ENCODE results near the gene CSF1.
A peak's percentile ranks its signal among the peaks of the same experiment; 100 is the strongest.
"Not testable (repeated sequence)": the region's sequence is repeated elsewhere in the genome, so short reads cannot be mapped to it uniquely, and the experiment has no call there.

The CSF1 gene

DNA sequence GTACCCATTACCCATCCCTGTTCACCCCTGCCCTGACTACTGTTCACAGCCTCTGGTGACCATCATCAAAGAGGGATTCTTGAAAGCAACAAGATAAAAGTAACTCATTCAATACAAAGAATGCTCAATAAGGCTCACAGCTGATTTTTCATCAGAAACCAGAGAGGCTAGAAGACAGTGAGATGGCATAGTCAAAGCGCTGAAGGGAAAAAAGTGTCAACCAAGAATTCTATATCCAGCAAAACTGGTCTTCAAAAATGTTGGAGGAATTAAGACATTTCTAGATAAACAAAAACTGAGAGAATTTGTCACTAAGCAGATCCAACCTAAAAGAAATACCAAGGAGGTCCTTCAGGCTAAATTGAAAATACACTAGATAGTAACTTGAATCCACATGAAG, 27.1 kb downstream of the CSF1 start:
- DNase-seq (ENCODE audit: low read depth) = no peak

DNA sequence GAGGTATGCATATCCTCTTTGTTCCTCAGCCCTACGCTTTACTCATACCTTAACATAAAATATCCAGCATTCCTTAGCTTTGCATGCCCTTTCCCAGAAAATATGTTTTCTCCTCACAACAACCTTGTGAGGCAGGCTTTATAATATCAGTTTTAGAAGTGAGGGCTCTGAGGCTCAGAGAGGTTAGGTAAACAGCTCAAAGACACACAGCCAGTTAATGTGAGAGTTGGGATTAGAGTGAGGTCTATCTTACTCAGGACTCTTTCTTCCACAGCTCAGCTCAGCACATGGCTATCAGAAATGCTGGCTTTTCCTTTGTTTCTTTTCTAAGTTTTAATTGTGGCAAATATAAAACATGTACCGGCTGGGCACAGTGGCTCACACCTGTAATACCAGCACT, 27.9 kb downstream of the CSF1 start:
- DNase-seq (ENCODE audit: low read depth) = no peak

DNA sequence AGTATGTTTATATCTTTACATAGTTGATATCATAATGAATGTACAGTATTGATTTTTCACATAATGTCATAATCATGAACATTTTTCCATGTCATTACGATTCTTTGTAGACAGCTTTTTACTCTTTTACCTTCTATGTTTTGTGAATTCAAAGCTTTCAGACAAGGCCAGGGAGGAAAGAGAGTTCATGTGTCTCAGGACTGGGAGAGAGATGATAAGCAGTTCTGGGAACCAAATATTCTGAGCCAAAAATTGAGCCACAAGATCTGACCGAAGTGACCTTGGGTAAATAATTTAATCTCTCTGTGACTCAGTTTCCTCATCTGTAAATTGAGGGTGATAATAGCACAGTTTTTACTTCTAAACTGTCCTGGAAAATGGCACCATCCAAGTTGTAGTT, 31.8 kb downstream of the CSF1 start:
- no peak for DNase-seq (ENCODE audit: low read depth)

DNA sequence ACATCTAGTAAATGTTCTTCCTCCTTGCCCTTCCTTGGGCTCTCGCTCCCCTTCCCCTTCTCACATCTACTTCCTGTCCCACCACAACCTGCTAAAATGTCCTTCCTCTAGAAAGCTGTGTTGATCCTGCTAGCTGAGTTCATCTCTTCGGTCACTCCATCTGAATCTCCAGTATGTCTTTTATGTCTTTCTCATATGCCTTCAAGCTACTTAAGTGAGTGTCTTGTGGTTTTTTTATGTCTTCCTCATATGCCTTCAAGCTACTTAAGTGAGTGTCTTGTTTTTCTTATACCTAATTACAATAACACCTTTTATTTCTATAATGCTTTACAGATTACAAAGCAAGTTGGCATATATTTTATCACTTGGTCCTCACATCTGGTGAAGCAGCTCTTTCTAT, 33.9 kb downstream of the CSF1 start:
- DNase-seq (ENCODE audit: low read depth) = no peak

DNA sequence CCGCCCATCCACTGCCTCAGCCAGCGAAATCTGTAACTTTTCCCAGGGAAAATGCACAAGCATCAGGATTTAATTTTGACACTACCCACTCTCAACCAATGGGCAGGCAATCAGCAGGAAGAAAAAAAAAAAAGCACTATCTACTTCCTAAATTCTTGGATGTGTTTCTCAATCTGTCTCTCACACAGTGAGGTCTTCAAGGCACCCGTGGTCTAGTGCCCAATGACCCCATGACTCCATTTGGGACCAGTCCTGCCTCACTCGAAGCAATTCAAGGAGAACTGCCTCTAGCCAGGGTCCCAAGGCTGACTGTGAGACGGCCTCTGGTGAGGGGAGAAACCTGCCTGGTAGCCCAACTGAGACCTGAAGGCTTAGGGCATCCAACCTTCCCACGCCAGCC, 35.9 kb downstream of the CSF1 start:
- DNase-seq (ENCODE audit: low read depth) = no peak

DNA sequence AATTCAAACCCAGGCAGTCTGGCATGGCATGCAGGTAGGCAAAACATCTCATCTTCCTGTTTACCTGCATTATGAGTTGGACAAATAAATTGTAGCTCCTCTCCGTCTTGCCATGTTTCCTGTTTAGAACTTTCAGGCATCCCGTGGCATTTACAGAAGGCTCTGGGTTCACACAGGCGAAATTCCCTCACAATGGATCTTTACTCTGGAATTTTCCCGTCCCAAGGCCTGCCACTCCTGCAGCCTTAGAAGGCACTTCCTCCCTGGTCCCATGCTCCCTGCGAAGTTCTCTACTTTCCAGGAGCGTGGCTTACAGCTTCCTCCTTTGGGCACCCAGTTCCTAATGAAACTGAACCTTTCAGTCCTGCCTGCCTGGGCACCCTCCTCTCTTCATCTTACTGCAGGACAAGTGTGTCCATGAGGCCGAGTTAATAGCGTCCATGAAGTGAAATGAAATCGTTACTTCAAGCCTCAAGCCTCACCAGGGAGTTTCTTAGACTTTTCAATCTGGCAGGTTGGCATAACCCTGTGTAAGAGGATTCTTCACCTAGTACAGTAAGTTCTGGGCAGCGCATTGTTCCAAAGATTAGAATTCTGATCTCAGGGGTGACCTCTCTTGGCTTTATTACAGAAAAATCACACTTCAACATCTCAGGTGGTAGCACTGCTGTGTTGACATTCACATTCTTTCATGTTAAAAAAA, 37.1 kb downstream of the CSF1 start:
- DNase-seq (ENCODE audit: low read depth) = no peak

DNA sequence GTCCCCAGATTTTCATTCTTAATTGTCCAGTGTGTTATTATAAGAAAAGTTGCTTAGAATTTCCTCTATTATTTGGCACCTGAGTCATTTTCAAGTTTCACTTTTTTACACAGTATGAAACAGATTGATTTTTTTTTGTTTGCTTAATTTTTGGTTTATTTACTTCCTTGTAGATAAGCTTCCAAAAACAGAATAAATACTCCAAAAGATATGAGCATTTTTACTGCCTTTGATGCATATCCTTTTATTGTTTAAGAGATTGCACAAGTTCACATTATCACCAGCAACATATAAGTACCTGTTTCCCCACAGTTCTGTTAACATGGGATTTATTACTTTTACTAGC, 37.6 kb downstream of the CSF1 start:
- no peak for DNase-seq (ENCODE audit: low read depth)

DNA sequence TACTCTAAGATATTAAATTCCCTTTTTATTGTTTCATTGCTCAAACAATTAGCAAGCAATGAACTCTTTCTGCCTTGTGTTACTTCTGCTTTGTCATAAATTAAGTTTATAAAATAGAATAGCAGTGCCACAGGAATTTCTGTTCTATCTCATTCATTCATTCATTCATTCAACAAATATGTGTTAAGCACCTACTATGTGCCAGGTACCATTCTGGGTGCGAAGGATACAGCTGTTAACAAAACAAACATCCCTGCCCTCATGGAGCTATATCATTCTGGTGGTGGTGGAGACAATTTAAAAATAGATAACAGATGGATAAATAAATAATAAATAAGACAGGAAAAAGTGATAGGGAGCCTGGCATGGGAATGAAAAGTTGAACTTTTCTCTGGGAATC, 39.4 kb downstream of the CSF1 start:
- DNase-seq (ENCODE audit: low read depth) = no peak

DNA sequence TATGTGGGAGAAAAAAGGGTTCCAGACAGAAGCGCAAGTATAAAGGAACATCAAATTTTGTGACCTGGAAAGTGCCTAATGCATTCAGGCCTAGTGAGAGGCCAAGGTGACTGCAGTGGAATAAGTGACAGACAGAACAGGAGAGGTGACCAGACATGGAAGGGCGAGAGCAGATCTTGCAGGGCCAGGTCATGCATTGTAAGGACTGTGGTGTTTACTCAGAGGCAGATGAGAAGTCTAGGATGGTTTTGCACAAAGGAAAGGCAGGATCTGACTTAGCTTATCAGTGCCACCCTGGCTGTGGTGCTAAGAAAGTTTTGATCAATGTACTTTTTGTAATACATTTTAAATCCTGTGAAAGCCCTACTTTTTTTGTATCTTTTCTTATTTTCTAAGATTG, 39.9 kb downstream of the CSF1 start:
- DNase-seq (ENCODE audit: low read depth) = no peak

DNA sequence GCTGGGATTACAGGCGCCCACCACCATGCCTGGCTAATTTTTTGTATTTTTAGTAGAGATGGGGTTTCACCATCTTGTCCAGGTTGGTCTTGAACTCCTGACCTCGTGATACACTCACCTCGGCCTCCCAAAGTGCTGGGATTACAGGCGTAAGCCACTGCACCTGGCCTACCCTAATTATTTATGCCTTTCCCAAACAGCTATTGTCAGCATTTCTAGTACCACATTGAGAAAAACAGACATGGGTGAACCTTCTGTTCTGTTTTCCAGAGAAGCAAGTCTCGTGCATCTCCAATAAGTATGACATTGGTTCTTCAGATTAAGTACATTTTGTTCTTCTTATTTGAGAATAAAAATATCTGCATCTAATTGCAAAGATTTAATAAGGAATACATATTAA, 40.9 kb downstream of the CSF1 start:
- DNase-seq (ENCODE audit: low read depth) = not testable (repeated sequence)

DNA sequence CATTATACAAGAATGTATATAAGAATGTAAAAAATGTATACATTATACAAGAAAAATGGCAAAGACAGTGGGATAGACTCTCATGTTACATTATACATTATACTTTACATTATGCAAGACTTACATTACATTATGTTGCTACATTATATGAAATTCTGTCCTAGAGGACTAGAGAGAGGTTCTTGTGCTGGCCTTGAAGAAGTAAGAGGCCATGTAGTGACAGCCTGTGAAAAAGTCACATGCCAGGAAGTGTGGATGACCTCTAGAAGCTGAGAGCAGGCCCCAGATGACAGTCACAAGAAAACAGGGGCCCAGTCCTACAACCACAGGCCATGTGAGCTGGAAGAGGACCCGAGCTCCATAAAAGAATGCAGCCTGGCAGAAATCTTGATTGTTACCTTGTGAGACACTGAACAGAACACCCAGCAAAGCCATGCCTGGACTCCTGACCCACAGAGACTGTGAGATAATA, 43.4 kb downstream of the CSF1 start:
- DNase-seq (ENCODE audit: low read depth) = no peak

DNA sequence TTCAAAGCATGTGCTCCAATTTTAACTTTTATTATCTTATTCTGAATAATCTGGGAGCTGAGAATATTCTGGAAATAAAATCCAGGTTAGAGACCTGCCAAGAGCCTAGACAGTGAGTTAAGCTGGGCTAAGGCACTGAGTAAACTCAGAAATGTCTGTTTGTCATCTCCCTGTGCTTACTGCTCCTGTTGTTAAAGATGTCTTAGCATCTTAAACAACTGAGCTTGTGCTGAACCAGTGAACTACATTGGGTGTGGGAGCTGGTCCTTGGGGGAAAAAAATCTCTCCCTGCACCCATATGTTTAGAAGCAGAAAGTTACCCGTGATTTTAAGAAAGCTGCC, 49.0 kb downstream of the CSF1 start:
- no peak for DNase-seq (ENCODE audit: low read depth)

DNA sequence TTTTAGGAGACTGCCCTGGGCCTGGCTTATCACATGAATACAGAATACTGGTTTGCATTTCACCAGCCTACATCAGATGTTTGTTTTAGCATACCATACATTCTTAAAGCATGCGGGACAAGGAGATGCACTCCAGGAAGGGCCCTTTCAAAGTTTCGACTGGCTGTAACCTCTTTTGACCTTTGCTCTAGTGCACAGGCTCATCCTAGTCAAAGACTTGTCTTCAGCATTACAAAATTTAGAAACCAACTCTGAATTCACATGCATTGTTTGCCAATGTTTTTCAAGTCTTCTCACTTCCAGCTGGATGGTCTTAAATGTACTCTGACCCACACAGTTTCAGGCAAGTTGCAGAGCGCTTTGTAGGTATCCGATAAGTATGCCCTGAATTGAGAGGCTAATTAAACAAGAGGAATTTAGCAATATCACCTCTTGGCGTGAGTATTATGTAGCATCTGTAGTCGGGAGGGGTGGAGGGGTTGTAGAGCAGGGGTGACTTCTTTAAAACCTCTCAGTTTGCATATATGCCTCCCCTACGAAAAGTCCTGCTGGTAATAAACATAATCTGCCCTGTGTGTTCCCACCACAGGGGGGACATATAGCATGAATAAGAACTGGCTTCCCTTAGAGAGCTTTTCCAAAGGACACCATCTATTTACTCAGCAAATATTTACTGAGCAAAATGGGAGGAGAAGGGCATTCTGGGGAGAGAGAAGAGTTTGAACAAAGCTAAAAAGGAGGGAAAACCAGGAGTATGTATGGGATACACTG, 49.5 kb downstream of the CSF1 start:
- DNase-seq (ENCODE audit: low read depth) = peak; percentile 84

DNA sequence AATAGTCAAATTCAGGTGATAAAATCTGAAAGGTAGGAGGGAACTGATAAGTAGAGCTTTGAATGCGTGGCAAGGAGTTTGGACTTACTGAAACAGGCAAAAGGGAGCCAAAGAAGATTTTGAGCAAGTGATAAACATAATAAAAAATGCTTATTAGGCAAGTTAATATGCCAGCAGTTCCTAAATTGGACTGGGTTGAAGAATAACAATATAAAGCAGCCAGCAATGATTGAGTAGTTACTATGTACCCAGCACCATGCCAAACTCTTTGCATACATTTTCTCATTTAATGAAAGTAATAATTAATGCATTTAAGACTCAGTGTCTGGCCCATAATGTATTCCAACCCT, 50.1 kb downstream of the CSF1 start:
- no peak for DNase-seq (ENCODE audit: low read depth)

DNA sequence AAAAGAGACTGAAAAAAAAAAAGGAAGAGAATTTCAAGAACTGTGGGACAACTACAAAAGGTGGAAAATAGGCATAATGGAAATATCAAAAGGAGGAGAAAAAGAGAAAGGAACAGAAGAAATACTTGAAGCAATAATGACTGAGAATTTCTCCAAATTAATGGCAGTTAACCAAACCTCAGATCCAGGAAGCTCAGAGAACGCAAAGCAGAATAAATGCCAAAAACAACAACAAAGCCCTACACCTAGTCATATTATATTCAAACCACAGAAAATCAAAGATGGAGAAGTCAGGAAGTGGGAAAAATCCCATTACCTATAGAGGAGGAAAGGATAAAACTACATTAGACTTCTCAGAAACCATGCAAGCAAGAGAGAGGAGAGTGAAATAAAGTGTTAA, 53.2 kb downstream of the CSF1 start:
- DNase-seq (ENCODE audit: low read depth) = no peak

DNA sequence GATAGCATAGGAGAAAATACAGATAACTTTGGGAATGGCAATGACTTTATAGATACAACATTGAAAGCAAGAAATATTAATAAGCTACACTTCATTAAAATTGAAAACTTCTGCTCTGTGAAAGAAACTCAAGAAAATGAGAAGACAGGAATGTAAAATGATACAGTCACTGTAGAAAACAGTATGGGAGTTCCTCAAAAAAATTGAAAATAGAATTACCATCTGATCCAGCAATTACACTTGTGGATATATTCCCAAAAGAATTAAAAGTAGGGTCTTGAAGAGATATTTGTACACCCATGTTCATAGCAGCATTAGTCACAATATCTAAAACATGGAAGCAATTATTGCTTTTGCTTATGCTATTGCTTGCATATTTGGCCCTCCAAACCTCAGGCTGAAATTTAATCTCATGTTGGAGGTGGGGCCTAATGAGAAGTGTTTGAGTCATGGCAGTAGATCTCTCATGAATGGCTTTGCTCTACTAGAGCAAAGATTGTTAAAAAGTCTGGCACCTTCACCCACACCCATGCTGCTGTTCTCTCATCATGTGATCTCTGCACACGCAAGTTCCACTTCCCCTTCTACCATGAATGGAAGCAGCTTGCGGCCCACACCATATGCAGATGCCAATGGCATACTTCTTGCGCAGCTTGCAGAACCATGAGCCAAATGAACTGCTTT, 58.6 kb downstream of the CSF1 start:
- DNase-seq (ENCODE audit: low read depth) = peak; percentile 64

DNA sequence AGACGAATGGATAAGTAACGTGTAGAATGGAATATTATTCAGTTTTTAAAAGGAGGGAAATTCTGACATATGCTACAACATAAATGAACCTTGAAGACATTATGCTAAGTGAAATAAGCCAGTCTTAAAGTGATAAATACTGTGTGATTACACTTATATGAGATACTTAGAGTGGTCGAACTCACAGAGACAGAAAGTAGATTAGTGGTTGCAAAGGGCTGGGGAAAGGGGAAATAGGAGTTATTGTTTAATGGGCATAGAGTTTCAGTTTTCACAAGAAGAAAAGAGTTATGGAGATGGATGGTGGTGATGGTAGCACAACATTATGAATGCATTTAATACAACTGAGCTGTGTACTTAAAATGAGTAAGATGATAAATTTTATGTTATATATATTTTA, 59.3 kb downstream of the CSF1 start:
- no peak for DNase-seq (ENCODE audit: low read depth)

DNA sequence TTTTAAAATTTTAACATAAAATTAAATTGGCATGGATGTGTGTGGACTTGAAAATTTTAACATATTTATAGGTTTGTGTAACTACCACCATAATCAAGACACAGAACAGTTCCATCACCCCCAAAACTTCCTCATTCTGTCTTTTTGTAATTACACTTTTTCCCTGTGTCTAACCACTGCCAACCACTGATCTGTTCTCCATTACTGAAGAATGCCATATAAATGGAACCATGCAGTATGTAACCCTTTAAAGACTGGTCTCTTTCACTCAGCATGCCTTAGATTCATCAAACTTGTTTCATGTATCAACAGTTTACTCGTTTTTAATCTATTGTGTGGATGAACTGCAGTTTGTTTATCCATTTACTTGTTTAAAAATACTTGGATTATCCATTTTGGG, 60.9 kb downstream of the CSF1 start:
- DNase-seq (ENCODE audit: low read depth) = no peak

DNA sequence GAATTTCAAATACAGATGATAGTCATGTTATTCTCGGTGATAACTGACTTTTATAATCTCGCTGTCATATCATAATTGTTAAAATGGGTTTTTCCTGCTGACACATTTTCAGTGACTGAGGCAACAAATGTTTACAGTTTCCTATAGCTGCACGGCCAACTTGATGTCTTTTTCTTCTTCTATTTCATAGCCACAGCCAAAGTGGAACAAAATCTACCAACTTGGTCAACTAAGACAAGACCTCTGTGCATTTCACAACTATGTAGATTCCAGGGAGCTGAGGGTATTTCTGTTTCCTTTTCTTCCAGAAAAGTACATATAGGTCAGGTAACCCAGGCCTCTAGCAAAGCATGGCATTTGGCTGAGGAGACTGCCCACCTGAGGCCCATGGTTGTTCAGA, 63.5 kb downstream of the CSF1 start:
- no peak for DNase-seq (ENCODE audit: low read depth)

DNA sequence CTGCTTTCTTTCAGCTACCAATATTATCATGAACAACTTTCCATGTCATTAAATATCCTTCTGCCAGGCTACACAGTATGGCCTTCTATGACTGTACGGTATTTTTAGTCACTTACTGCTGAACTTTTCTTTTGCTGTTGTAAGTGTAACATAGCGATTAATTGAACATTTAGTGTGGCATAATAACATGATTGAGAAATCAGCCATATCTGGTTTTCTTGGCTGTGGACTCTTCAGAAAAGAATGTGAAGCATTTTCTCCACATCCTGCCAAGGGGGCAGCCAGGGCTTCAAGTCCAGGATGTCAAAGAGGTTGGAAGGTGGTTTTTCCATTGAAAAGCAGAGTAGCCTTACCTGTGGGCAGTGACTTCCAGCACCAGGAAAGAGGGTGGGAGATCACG, 65.1 kb downstream of the CSF1 start:
- peak; percentile 83 for DNase-seq (ENCODE audit: low read depth)

DNA sequence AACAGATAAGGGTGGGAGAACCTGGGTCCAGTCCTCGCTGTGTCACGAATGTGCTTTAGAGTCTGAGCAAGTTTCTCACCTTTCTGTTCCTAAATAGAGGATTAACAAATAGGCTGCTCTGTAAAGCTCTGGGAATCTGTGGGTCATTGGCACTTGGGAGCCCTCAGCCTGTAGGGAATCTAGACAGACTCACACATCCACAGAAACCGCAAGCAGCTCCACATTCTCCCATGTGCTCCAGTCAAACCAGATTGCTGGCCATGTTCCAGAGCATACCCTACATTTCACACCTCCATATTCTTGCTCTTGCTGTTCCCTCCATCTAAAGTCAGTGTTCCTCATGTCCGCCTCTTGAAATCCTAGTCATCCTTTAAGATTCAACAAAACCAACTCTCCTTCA, 66.1 kb downstream of the CSF1 start:
- no peak for DNase-seq (ENCODE audit: low read depth)

DNA sequence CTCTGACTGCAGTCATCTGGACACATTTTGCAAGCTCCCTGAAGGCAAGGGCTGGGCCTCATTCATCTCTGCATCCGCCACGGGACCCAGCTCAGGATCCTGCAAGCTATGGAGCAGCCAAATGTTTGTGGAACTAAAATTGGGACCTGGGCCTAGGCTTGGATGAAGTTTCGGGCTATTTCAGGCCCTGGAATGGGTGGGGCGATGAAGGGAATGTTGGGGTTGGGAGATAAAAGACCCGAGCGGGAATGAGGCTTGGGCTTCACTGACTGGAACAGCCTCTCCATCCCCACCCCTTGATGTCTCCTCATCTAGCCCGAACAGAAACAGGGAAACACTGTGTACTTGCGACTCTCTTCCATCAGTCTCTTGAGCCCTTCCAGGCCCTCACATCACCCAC, 66.6 kb downstream of the CSF1 start:
- DNase-seq (ENCODE audit: low read depth) = no peak

DNA sequence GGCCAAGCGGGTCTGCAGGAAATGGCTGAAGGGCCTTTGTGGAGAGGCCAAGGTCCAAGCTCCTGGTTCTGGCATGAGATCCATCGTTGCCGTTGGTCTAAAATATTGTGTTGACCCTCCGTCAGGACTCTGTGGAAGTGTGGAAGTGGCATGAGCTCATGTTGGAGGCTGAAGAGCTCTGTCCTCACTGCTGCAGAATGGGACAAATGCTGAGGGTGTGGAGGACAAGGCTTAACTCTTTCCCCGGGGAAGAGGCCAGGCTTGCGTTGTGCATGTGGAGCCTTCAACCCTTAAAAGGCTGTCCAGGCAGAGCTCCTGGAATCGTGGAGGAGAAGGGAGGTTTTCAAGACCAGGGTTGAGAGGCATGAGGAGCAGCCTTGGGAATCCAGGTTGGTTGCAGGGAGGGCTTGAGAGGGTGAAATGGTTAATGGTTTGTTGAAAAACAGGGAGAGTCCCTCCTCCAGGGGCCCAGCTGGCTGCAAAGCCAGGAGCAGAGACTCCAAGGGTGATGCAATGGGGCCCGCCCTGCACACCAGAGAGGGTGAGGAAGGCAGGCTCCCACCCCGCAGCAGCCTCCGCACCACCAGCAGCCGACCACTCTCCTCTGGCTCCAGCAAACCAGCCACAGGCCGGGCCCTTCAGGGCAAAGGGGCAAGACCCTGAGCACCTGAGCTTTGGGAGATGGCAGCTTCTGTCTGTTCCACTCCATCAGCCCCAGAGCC, 67.2 kb downstream of the CSF1 start:
- DNase-seq (ENCODE audit: low read depth) = no peak

All from HS-27A (cell line).